ENCODE results near the gene GINS1. TPM values are rescaled to one million over a fixed set of nuclear protein-coding genes. Genes with fewer than 3 reads are reported as not detected.

Gene GINS1
- total RNA-seq, 1 donor from 2014 or later, result 6.6 TPM

GRCh38 chr20:25464501-25465242 lies 57.2 kb downstream of the GINS1 start:
- peaks cover 17% of the 10 kb centered on the region for H3K4me1 Mint-ChIP-seq (ENCODE audit: low read depth, unreplicated experiment)
- Histone ChIP-seq H3K4me3 (ENCODE audit: insufficient read depth, low read depth, low read length) (no peak overlapping the region), H3K27ac (ENCODE audit: low read depth, low read length) (no peak overlapping the region), H3K4me2 (ENCODE audit: low read length) (no peak overlapping the region), H3K4me1 (ENCODE audit: insufficient read depth, low read length) (no peaks in the 10 kb centered on the region), H2AFZ (ENCODE audit: low read depth, low read length) (no peak overlapping the region), H3K79me2 (ENCODE audit: insufficient read depth, low read length) (no peaks in the 10 kb centered on the region), H3K9ac (ENCODE audit: low read length) (no peak overlapping the region), H3K9me3 (ENCODE audit: insufficient read depth, low read depth, low read length) (no peaks in the 10 kb centered on the region), H3K36me3 (ENCODE audit: insufficient read depth, low read length) (no peaks in the 10 kb centered on the region), H3K27me3 (ENCODE audit: insufficient read depth, low read length) (no peaks in the 10 kb centered on the region), H4K20me1 (ENCODE audit: insufficient read depth, low read length) (no peaks in the 10 kb centered on the region)
- no peaks in the 10 kb centered on the region for H3K27me3 Mint-ChIP-seq (ENCODE audit: low read depth, unreplicated experiment)
- no peaks in the 10 kb centered on the region for H3K9me3 Mint-ChIP-seq (ENCODE audit: unreplicated experiment)
- H3K4me3 Mint-ChIP-seq (ENCODE audit: unreplicated experiment), result no peak overlapping the region
- H3K27ac Mint-ChIP-seq (ENCODE audit: unreplicated experiment), result no peak overlapping the region
- peaks cover 20% of the 10 kb centered on the region for H3K36me3 Mint-ChIP-seq (ENCODE audit: low read depth, unreplicated experiment)
- TF ChIP-seq EZH2 (IDR thresholded peaks at IDR 0.05; ENCODE audit: insufficient read depth, low read length) (no peak), CTCF (IDR thresholded peaks at IDR 0.05; ENCODE audit: insufficient read depth, low read depth, low read length) (no peak)
- no peak for DNase-seq (ENCODE audit: low read depth)
- no peak for FAIRE-seq

GRCh38 chr20:25465243-25466135 lies 58.0 kb downstream of the GINS1 start:
- Histone ChIP-seq H3K9ac (ENCODE audit: low read length) (no peak overlapping the region), H3K36me3 (ENCODE audit: insufficient read depth, low read length) (no peaks in the 10 kb centered on the region)
- H3K27me3 Mint-ChIP-seq (ENCODE audit: low read depth, unreplicated experiment), result no peaks in the 10 kb centered on the region

More at GRCh38 chr20:25465243-25466135, 58.0 kb downstream of the GINS1 start:
- H2AFZ ChIP-seq (ENCODE audit: low read depth, low read length), result no peak overlapping the region
- H3K4me3 ChIP-seq (ENCODE audit: insufficient read depth, low read depth, low read length), result no peak overlapping the region
- DNase-seq (ENCODE audit: low read depth), result no peak
- peaks cover 27% of the 10 kb centered on the region for H3K36me3 Mint-ChIP-seq (ENCODE audit: low read depth, unreplicated experiment)
- no peaks in the 10 kb centered on the region for H4K20me1 ChIP-seq (ENCODE audit: insufficient read depth, low read length)
- H3K9me3 Mint-ChIP-seq (ENCODE audit: unreplicated experiment), result no peaks in the 10 kb centered on the region
- H3K9me3 ChIP-seq (ENCODE audit: insufficient read depth, low read depth, low read length), result no peaks in the 10 kb centered on the region
- H3K4me2 ChIP-seq (ENCODE audit: low read length), result no peak overlapping the region
- no peaks in the 10 kb centered on the region for H3K79me2 ChIP-seq (ENCODE audit: insufficient read depth, low read length)
- no peak for TF ChIP-seq EZH2 (IDR thresholded peaks at IDR 0.05; ENCODE audit: insufficient read depth, low read length)
- no peak for TF ChIP-seq CTCF (IDR thresholded peaks at IDR 0.05; ENCODE audit: insufficient read depth, low read depth, low read length)
- H3K4me3 Mint-ChIP-seq (ENCODE audit: unreplicated experiment), result no peak overlapping the region
- H3K27ac Mint-ChIP-seq (ENCODE audit: unreplicated experiment), result no peak overlapping the region
- H3K4me1 Mint-ChIP-seq (ENCODE audit: low read depth, unreplicated experiment), result peaks cover 23% of the 10 kb centered on the region
- no peak overlapping the region for H3K27ac ChIP-seq (ENCODE audit: low read depth, low read length)
- no peaks in the 10 kb centered on the region for H3K27me3 ChIP-seq (ENCODE audit: insufficient read depth, low read length)
- no peak for FAIRE-seq
- no peaks in the 10 kb centered on the region for H3K4me1 ChIP-seq (ENCODE audit: insufficient read depth, low read length)
